ENCODE results near the gene EML1. TPM values are rescaled to one million over a fixed set of nuclear protein-coding genes. Genes with fewer than 3 reads are reported as not detected.

Gene EML1
- total RNA-seq, 2 experiments from 2014 or later: 0.59 TPM; not detected in 1

- POLR2A ChIA-PET: interaction anchor here (1.2 kb wide), 1 partner anchor 189 kb away, joined by 3 read pairs; the partner anchor contains the start of gene CCDC85C
- Mint-ChIP-seq H3K27me3 (peaks cover 27% of the 10 kb centered on the region), H3K4me3 (peak overlapping the region; percentile 83), H3K36me3 (ENCODE audit: low read depth) (no peaks in the 10 kb centered on the region), H3K27ac (no peak overlapping the region), H3K4me1 (ENCODE audit: low read depth) (peaks cover 29% of the 10 kb centered on the region), H3K9me3 (no peaks in the 10 kb centered on the region)
- no peak for ATAC-seq (ENCODE audit: poor library complexity)
- DNase-seq: no peak
- Histone ChIP-seq H3K27me3 (ENCODE audit: control insufficient read depth in 1 of 2, insufficient read depth in 2 of 2, low read length in 2 of 2) (peaks cover 7 to 16% of the 10 kb centered on the region in 2 experiments), H3K4me1 (ENCODE audit: insufficient read depth, low read length) (peaks cover 8% of the 10 kb centered on the region), H3K36me3 (ENCODE audit: insufficient read depth, low read length) (no peaks in the 10 kb centered on the region), H3K9me3 (ENCODE audit: control insufficient read depth in 1 of 2, insufficient read depth in 1 of 2, low read length in 2 of 2) (no peaks in the 10 kb centered on the region), H3K27ac (ENCODE audit: low read depth in 1 of 2, low read length in 2 of 2) (no peak overlapping the region), H3K4me3 (ENCODE audit: low read length) (no peak overlapping the region)
- CTCF ChIA-PET: no interaction called here
- TF ChIP-seq CTCF (IDR thresholded peaks at IDR 0.05): no peak
- intact Hi-C loops (cut with DNase I, micrococcal nuclease): loop anchor here in 1 of 2 experiments (2.0 to 10.0 kb wide), 4 partner anchors 109 to 443 kb away; partner anchors contain the start of gene YY1
Measured at GRCh38 chr14:99792210-99792535, 1.0 kb upstream of the EML1 start.

DNA sequence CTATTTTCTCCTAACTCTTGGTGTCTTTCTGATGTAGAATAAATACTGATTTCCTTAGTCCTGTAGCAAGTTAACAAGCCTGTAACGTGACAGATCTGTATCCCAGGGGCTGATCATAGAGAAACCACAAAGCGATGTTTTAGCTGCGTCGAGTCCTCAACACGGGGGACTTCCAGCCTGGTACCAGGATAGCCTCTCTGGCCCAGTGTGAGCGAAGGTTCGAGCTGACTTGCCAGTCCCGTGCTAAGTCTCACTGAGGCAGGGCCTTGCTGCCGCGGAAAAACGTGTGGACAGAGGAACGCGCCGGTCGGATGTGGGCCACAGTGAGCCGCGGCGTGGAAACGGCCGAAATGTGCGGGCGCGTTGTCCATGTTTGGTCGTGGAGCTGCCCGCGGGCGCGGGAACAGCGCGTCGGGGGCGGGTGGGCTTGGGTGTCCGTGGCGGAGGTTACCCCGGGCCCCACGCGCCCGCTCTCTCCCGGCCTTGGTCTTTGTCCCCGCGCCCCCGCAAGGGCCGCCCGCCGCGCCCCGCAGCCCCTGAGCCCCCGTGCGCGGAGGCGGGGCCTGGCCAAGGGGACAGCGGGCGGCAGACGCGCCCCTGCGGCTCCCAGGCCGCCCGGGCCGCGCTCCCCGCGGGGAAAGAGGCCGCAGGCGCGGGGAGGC is 531 bp upstream of the EML1 start:
- no peaks in the 10 kb centered on the region for H3K36me3 ChIP-seq (ENCODE audit: insufficient read depth, low read length)
- H3K9me3 Mint-ChIP-seq: no peaks in the 10 kb centered on the region
- H3K27me3 ChIP-seq (ENCODE audit: control insufficient read depth in 1 of 2, insufficient read depth in 2 of 2, low read length in 2 of 2): peaks cover 10 to 16% of the 10 kb centered on the region in 2 experiments
- peaks cover 29% of the 10 kb centered on the region for H3K4me1 Mint-ChIP-seq (ENCODE audit: low read depth)
- no peak overlapping the region for H3K27ac ChIP-seq (ENCODE audit: low read depth in 1 of 2, low read length in 2 of 2)
- peaks cover 31% of the 10 kb centered on the region for H3K27me3 Mint-ChIP-seq
- H3K9me3 ChIP-seq (ENCODE audit: control insufficient read depth in 1 of 2, insufficient read depth in 1 of 2, low read length in 2 of 2): no peaks in the 10 kb centered on the region
- H3K27ac Mint-ChIP-seq: no peak overlapping the region
- no peaks in the 10 kb centered on the region for H3K36me3 Mint-ChIP-seq (ENCODE audit: low read depth)
- intact Hi-C loops (cut with DNase I, micrococcal nuclease): loop anchor here in 1 of 2 experiments (2.0 to 10.0 kb wide), 4 partner anchors 110 to 442 kb away; partner anchors contain the start of gene YY1
- no peak for ATAC-seq (ENCODE audit: poor library complexity)
- H3K4me3 Mint-ChIP-seq: peak overlapping the region; percentile 83
- ChIA-PET CTCF (no interaction called here), POLR2A (interaction anchor here (1.0 to 1.2 kb wide), 2 partner anchors 109 to 189 kb away, joined by 3 read pairs; partner anchors contain the start of genes CCDC85C and CYP46A1)
- peak overlapping the region; percentile 29 for H3K4me3 ChIP-seq (ENCODE audit: low read length)
- TF ChIP-seq CTCF (IDR thresholded peaks at IDR 0.05): no peak
- peak in 3 of 14 experiments; percentile 8 to 44 (median 24) for DNase-seq
- peaks cover 8% of the 10 kb centered on the region for H3K4me1 ChIP-seq (ENCODE audit: insufficient read depth, low read length)

DNA sequence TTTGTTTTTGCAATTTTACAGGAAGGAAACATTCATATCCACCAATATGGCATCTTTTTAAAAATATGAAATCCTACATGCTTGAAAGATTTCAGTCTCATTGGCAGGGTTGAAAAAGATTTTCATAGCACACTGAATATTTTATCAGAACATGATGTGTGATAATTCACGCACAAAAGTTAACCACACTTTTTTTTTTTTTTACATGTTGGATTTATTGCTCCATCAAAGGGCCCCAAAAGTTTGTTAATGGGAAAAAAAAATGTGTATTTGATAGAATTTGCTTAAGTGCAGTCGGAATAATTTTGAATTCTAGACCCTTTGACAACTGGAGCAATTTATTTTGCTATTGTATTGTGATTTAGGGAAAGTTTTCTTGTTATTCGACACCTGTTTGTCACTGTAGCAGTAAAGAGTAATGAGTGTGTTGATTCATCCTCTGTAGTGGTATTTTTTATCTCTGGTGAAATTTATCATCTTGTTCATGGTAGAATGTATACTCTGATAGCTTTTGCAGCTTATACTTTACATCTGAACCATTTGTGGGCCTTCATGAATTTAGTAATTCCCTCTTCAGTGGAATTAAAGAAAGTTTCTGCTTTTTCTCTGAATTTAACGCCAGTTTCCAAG is 1.1 kb downstream of the EML1 start:
- POLR2A ChIA-PET: no interaction called here
- Mint-ChIP-seq H3K4me1 (ENCODE audit: low read depth) (peaks cover 29% of the 10 kb centered on the region), H3K27me3 (peaks cover 43% of the 10 kb centered on the region), H3K27ac (no peak overlapping the region), H3K36me3 (ENCODE audit: low read depth) (no peaks in the 10 kb centered on the region), H3K9me3 (no peaks in the 10 kb centered on the region), H3K4me3 (peak overlapping the region; percentile 75)
- Histone ChIP-seq H3K4me3 (ENCODE audit: low read length) (peak overlapping the region; percentile 28), H3K27me3 (ENCODE audit: control insufficient read depth in 1 of 2, insufficient read depth in 2 of 2, low read length in 2 of 2) (peaks cover 12 to 19% of the 10 kb centered on the region in 2 experiments), H3K27ac (ENCODE audit: low read depth in 1 of 2, low read length in 2 of 2) (no peak overlapping the region), H3K4me1 (ENCODE audit: insufficient read depth, low read length) (peaks cover 8% of the 10 kb centered on the region), H3K9me3 (ENCODE audit: control insufficient read depth in 1 of 2, insufficient read depth in 1 of 2, low read length in 2 of 2) (no peaks in the 10 kb centered on the region), H3K36me3 (ENCODE audit: insufficient read depth, low read length) (no peaks in the 10 kb centered on the region)
- ATAC-seq (ENCODE audit: poor library complexity) (no peak), DNase-seq (no peak)
- CTCF ChIA-PET: no interaction called here
- intact Hi-C loops (cut with DNase I, micrococcal nuclease): loop anchor here in 1 of 2 experiments (5.0 to 10.0 kb wide), 2 partner anchors 277 to 441 kb away; partner anchors contain the start of gene YY1
- no peak for TF ChIP-seq CTCF (IDR thresholded peaks at IDR 0.05)

Data from CD4-positive, alpha-beta T cell (primary cell).